COLO668 (cell line): ENCODE measurements around the gene POLR3E.
"Not testable (repeated sequence)": the region's sequence is repeated elsewhere in the genome, so short reads cannot be mapped to it uniquely, and the experiment has no call there.

Experiments
- DNase-seq: peaks from one replicate; lab custom pipeline; 2025; ENCODE audit not compliant: unreplicated experiment; lab: John Stamatoyannopoulos, UW

The POLR3E gene

GRCh38 chr16:22292320-22292719 lies 4.9 kb upstream of the POLR3E start:
- no peak for DNase-seq

GRCh38 chr16:22293137-22294106 lies 3.8 kb upstream of the POLR3E start:
- DNase-seq: no peak

- DNase-seq: no peak
These were observed 740 bp upstream of the POLR3E start for GRCh38 chr16:22296225-22297113.

DNA sequence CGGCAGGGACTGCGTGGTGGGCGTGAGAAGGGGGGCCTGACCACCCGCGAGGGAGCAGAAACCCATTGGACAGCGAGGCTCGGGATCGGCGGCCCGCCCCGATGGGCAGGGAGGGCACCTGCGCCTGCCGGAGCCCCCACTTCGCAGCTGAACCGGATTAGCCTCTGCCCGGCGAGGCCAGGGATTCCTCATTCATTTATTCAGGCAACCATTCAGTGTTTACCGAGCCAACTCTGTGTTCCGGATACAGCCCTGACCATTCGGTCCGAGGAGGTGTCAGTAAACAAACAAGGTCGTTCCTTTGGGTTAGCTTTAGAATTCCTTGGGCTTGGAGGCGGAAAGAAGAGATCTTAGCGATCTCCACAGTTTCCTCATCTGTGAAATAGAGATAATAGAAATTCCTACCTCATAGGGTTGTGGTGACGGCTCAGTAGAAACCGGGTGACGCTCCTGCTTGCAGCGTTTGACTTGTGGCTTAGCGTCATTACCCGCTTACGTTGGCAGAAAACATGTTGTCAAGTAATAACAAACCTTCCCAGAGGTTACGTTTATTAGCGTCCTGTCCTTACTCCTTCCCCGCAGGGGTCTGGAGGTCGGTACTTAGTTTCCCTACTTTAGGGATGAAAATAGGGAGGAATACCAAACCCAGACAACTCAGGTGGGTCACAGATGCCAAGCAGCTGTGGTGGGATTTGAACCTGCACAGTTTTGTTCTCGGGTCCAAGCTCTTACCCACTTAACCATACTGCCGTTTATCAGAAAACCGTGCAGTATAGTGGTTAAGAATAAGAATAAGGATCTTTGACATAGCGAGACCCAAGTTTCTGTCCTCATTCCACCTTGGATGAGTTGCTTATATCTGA lies 893 bp downstream of the POLR3E start:
- peak; percentile 58 for DNase-seq

- no peak for DNase-seq
These were observed 1.8 kb downstream of the POLR3E start for GRCh38 chr16:22299036-22299435.

GRCh38 chr16:22300427-22301071 lies 3.3 kb downstream of the POLR3E start:
- DNase-seq: peak; percentile 46

DNA sequence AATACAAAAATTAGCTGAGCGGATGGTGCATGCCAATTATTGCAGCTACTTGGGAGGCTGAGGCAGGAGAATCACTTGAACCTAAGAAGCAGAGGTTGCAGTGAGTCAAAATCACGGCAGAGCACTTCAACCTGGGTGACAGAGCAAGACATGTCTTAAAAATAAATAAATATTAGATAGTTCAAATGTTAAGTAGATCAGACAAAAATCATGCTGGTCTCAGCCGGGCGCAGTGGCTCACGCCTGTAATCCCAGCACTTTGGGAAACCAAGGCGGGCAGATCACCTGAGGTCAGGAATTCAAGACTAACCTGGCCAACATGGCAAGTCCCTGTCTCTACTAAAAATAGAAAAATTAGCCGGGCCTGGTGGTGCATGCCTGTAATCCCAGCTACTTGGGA lies 4.2 kb downstream of the POLR3E start:
- not testable (repeated sequence) for DNase-seq

- no peak for DNase-seq
These were observed 5.7 kb downstream of the POLR3E start for GRCh38 chr16:22302776-22303363.

- DNase-seq: no peak
These were observed 7.2 kb downstream of the POLR3E start for GRCh38 chr16:22304411-22304810.

DNA sequence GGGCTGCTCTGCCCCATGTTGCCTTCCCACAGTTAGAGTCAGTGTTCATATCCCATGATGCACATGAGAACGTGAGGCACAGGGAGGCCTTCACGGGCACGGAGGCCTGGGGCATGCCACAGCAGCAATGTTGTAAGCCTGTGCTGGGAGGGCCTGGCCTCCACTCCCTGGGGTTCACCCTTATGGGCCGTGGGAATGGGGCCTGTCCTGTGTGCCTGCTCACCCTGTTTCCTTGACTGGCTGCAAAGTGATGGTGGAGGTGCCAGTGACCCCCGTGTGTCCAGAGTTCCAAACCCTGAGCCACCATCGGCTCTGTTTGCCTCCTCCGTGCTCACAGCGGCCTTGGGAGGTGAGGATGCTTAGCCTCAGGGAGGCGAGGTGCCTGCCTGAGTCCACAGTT lies 9.6 kb downstream of the POLR3E start:
- no peak for DNase-seq

GRCh38 chr16:22307838-22308237 lies 10.6 kb downstream of the POLR3E start:
- no peak for DNase-seq

DNA sequence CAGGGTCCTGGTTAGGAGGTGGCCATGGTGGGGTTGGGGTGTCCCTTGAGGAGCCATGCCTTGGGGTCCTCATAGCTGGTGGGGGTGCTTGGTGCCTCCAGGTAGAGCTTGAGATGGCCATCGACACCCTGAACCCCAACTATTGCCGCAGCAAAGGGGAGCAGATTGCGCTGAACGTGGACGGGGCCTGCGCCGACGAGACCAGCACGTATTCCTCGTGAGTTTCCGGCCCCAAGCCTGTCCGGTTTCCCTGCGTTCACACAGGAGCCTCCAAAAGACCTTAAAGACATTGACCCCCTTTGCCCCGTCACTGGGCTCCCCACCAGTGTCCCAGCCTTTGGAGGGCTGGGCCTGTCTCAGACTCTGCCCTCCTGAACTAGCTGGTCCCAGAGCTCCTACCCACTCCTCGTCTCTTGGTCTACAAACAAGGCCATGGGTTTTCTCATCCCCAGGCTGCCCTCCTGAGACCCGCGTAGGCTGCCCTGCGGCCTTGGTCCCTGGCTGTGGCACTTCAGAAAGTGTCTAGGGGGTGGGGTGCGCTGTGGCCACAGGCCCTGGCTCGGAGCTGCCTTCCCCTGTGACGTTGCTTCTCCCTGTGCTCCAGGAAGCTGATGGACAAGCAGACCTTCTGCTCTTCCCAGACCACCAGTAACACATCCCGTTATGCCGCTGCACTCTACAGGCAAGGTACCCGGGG lies 11.8 kb downstream of the POLR3E start:
- DNase-seq: no peak

- no peak for DNase-seq
These were observed 14.3 kb downstream of the POLR3E start for GRCh38 chr16:22311520-22311919.

- no peak for DNase-seq
These were observed 15.9 kb downstream of the POLR3E start for GRCh38 chr16:22312897-22313781.

DNA sequence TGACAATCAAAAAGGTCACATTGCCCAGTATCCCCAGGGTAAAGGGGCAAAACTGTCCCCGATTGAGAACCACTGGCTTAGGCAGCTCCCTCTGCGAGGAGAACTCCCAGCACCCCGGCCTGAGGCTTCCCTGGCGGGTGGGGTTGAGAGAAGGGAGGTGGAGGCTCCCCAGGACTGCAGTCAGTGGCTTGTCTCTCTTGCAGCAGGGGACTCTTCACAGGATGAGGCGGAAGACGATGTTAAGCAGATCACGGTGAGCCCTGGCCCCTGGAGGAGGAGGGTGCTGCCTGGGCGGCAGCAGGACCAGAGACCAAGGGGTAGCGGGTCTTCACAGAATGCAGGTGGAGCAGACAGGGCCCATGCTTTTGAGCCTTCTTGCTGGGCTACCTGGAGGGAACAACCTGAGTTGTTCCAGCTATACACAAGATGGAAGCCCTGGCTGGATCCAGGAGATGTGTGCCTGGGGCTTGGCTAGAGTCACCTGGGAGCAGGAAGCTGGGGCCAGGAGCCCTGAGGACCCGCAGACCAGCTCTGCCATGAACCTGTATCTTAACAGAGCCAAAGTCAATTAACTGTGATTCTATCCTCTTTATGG lies 16.8 kb downstream of the POLR3E start:
- no peak for DNase-seq

GRCh38 chr16:22314661-22315626 lies 17.7 kb downstream of the POLR3E start:
- DNase-seq: no peak

GRCh38 chr16:22315979-22316378 lies 18.8 kb downstream of the POLR3E start:
- DNase-seq: no peak
